PC-3 (cell line): ENCODE results near the gene SLC36A1. TPM values are rescaled to one million over a fixed set of nuclear protein-coding genes. Genes with fewer than 3 reads are reported as not detected.
A peak's percentile ranks its signal among the peaks of the same experiment; 100 is the strongest.

Experiments
- ATAC-seq: fragments of 200-7000 bp; cut with Tn5 transposase; 2 replicates; pipeline ENCODE4 v1.9.1; 2020; ENCODE audit warnings: mild to moderate bottlenecking, moderate library complexity
- BruUV-seq: library from RNA; stranded (reverse); fragments of 400-500 nt; replicated peaks from 2 replicates; lab custom pipeline; 2021; lab: Mats Ljungman, UMichigan
- CTCF ChIA-PET: fragments of 300-600 bp; sonication (Branson Sonifier 250); formaldehyde crosslinking; loops from one replicate; lab custom pipeline; 2022; ENCODE audit warnings: antibody characterized with exemption; lab: Charles Lee
- POLR2A ChIA-PET: fragments of 300-600 bp; sonication (Branson Sonifier 250); formaldehyde crosslinking; loops from one replicate; lab custom pipeline; 2022; ENCODE audit warnings: antibody characterized with exemption; ENCODE audit not compliant: unreplicated experiment; lab: Charles Lee
- DNase-seq: peaks from one replicate; pipeline ENCODE4 v3.0.0-alpha.2; 2015
- H2AFZ ChIP-seq: fragments of 300-600 bp; sonication (generic); 2 replicates; pipeline ENCODE4 v1.6.0; 2016; ENCODE audit warnings: antibody characterized with exemption, low read length
- H3F3A ChIP-seq: fragments of 300-600 bp; sonication (generic); one replicate; pipeline ENCODE4 v1.6.0; 2017; ENCODE audit warnings: antibody characterized with exemption, low read length, control low read depth, mild to moderate bottlenecking; ENCODE audit not compliant: unreplicated experiment
- H3K27ac ChIP-seq: fragments of 300-600 bp; sonication (generic); 2 replicates; pipeline ENCODE4 v1.5.1; 2016; ENCODE audit warnings: mild to moderate bottlenecking, low read length
- H3K27me3 ChIP-seq: fragments of 300-600 bp; sonication (generic); 2 replicates; pipeline ENCODE4 v1.6.1; 2016; ENCODE audit warnings: low read length, mixed read lengths
- H3K36me3 ChIP-seq: fragments of 300-600 bp; sonication (generic); 2 replicates; pipeline ENCODE4 v1.6.1; 2016; ENCODE audit warnings: low read depth, mixed run types, low read length, mixed read lengths
- H3K4me1 ChIP-seq: fragments of 300-600 bp; sonication (generic); 2 replicates; pipeline ENCODE4 v1.5.1; 2016; ENCODE audit warnings: low read length; ENCODE audit not compliant: insufficient read depth
- H3K4me2 ChIP-seq: fragments of 300-600 bp; sonication (generic); 2 replicates; pipeline ENCODE4 v1.6.0; 2016; ENCODE audit warnings: low read length
- H3K4me3 ChIP-seq: fragments of 300-600 bp; sonication (generic); 2 replicates; pipeline ENCODE4 v1.5.1; 2016; ENCODE audit warnings: mild to moderate bottlenecking, low read length, mixed read lengths
- H3K79me2 ChIP-seq: fragments of 300-600 bp; sonication (generic); 2 replicates; pipeline ENCODE4 v1.6.1; 2017; ENCODE audit warnings: low read length, mixed read lengths
- H3K9ac ChIP-seq: fragments of 300-600 bp; sonication (generic); 2 replicates; pipeline ENCODE4 v1.6.0; 2016; ENCODE audit warnings: mild to moderate bottlenecking, low read length
- H3K9me2 ChIP-seq: fragments of 300-600 bp; sonication (generic); replicated peaks from 2 replicates; pipeline ENCODE4 v1.6.1; 2016; ENCODE audit warnings: mixed run types, low read length, mixed read lengths
- H3K9me3 ChIP-seq: fragments of 300-600 bp; sonication (generic); 2 replicates; pipeline ENCODE4 v1.6.1; 2016; ENCODE audit warnings: low read length, mixed read lengths
- H4K20me1 ChIP-seq: fragments of 300-600 bp; sonication (generic); 2 replicates; pipeline ENCODE4 v1.6.1; 2016; ENCODE audit warnings: low read length, mixed read lengths
- CTCF ChIP-seq: fragments of 300-600 bp; sonication (generic); conservative IDR thresholded peaks from 2 replicates; pipeline ENCODE4 v1.5.1; 2017; ENCODE audit warnings: antibody characterized with exemption, low read depth, mild to moderate bottlenecking, low read length
- EZH2 ChIP-seq: fragments of 300-600 bp; sonication (generic); IDR thresholded peaks from one replicate; pipeline ENCODE4 v1.6.1; 2017; ENCODE audit warnings: antibody characterized with exemption, mild to moderate bottlenecking, low read length; ENCODE audit not compliant: unreplicated experiment
- EZH2phosphoT487 ChIP-seq: fragments of 300-600 bp; sonication (generic); IDR thresholded peaks from 2 replicates; pipeline ENCODE4 v1.6.1; 2018; ENCODE audit warnings: mild to moderate bottlenecking, antibody characterized with exemption, low read length, borderline replicate concordance
- intact Hi-C: fragments of 100-400 bp; cut with micrococcal nuclease; formaldehyde crosslinking; loops from 2 replicates; pipeline ENCODE4 v1.9.0; 2023
- total RNA-seq: library from RNA; depleted of rRNA; stranded (reverse); fragments of >200 nt; gene quantifications from 2 replicates; pipeline ENCODE4 v1.2.3, GENCODE V29; 2014

SLC36A1 gene
- total RNA-seq, 1 experiment from 2014 or later, result 3.6 TPM

- Histone ChIP-seq H3K4me2 (no peak overlapping the region), H3K4me3 (no peak overlapping the region), H3K9me2 (no peaks in the 10 kb centered on the region), H3K79me2 (no peaks in the 10 kb centered on the region), H3K27me3 (no peaks in the 10 kb centered on the region), H3K27ac (no peak overlapping the region), H4K20me1 (no peaks in the 10 kb centered on the region), H3F3A (no peaks in the 10 kb centered on the region), H3K36me3 (no peaks in the 10 kb centered on the region), H3K4me1 (peaks cover 5% of the 10 kb centered on the region; the same call in 1 of the 2 replicates), H2AFZ (no peak overlapping the region), H3K9ac (no peak overlapping the region), H3K9me3 (no peaks in the 10 kb centered on the region)
- POLR2A ChIA-PET, result no interaction called here
- peak; percentile 30 for DNase-seq
- ATAC-seq, result peak; percentile 45
- TF ChIP-seq EZH2phosphoT487 (no peak), EZH2 (no peak), CTCF (peak; percentile 36)
- intact Hi-C loops, result loop anchor here (1.0 to 5.0 kb wide), 3 partner anchors 132 to 221 kb away; no protein-coding TSS in a partner anchor
- CTCF ChIA-PET, result interaction anchor here (0.8 to 1.6 kb wide), 2 partner anchors 97 to 132 kb away, joined by 3 to 23 read pairs; no protein-coding TSS in a partner anchor
- BruUV-seq, result no TSS peak
These were observed 72.9 kb downstream of the SLC36A1 start for GRCh38 chr5:151520294-151520693.

GRCh38 chr5:151522226-151522625, 74.8 kb downstream of the SLC36A1 start:
- H3K27ac ChIP-seq, result no peak overlapping the region
- intact Hi-C loops, result loop anchor here (5.0 kb wide), 1 partner anchor 205 kb away; no protein-coding TSS in a partner anchor

More at GRCh38 chr5:151522226-151522625, 74.8 kb downstream of the SLC36A1 start:
- H4K20me1 ChIP-seq, result no peaks in the 10 kb centered on the region
- H3K79me2 ChIP-seq, result no peaks in the 10 kb centered on the region
- H3K9ac ChIP-seq, result no peak overlapping the region
- no peak overlapping the region for H3K4me2 ChIP-seq
- H3K4me1 ChIP-seq, result peaks cover 5% of the 10 kb centered on the region; the same call in 1 of the 2 replicates
- TF ChIP-seq CTCF (no peak), EZH2phosphoT487 (no peak), EZH2 (no peak)
- ChIA-PET POLR2A (no interaction called here), CTCF (no interaction called here)
- BruUV-seq, result no TSS peak
- no peak overlapping the region for H3K4me3 ChIP-seq
- no peak overlapping the region for H2AFZ ChIP-seq
- no peak for ATAC-seq
- H3K9me2 ChIP-seq, result no peaks in the 10 kb centered on the region
- H3K36me3 ChIP-seq, result no peaks in the 10 kb centered on the region
- no peaks in the 10 kb centered on the region for H3K27me3 ChIP-seq
- H3F3A ChIP-seq, result no peaks in the 10 kb centered on the region
- no peaks in the 10 kb centered on the region for H3K9me3 ChIP-seq
- no peak for DNase-seq
